Inflammatory macrophage treated with lipopolysaccharide for 1 hour (primary cell): ENCODE results near the gene CDK13.
"Not testable (repeated sequence)": the region's sequence is repeated elsewhere in the genome, so short reads cannot be mapped to it uniquely, and the experiment has no call there.

Experiments used
- DNase-seq, 2 donors: peaks; one replicate each; pipeline ENCODE4 v3.0.0-alpha.2; 2020 to 2022

CDK13 gene

DNA sequence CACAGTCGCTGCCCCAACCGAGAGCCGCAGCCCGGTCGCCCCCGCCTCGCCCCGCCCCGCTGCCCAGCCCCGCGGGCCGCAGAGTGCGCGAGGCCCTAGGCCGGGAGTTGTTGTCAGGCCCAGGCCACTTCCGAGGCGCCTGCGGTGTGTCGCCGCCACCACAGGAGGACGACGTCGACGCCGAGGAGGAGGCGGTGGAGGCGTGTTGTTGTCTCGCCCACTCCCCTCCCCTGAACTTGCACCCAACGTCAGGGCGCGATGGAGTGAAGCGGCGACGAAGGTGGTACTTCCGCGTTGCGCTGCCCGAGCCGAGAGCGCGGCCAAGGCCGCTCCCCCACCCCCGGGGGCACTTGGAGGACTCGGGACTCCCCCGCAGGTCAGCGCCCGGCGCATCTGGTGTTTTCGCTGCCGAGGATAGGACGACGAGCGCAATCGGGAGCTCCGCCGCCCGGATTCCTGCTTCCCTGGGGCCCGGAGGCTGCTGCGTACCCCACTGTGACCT is at the start of gene CDK13:
CDK13 (plus strand) TSS at position 286 of the 502 bp plus-strand sequence. CDS start 386 bp downstream, outside the sequence.
- peak; percentile 55 to 66 for DNase-seq

DNA sequence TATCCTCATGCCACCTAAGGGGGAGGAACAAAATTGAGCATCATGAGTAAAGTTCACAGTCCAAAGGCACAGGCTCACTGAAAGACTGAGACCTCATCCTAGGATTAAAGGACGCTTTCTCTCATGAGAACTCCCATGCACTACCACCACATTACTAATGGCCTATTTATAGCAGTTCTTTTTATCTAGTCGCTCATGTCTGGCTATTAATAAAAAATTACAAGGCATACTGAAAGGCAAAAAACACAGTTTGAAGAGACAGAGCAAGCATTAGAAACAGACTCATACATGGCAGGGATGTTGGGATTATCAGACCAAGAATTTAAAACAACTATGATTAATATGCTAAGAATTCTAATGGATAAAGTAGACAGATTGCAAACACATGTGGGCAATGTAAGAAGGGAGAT is 46.0 kb upstream of the CDK13 start:
- no peak for DNase-seq

DNA sequence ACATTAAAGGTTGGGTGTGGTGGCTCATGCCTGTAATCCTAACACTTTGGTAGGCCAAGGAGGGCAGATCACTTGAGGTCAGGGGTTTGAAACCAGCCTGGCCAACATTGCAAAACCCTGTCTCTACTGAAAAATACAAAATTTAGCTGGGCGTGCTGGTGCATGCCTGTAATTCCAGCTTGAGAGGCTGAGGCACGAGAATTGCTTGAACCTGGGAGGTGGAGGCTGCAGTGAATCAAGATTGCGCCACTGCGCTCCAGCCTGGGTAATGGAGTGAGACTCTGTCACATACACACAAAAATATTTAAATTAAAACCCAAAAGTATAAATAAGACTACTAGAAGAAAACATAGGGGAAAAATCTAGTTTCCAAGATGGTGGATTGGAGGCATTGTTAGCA is 41.9 kb upstream of the CDK13 start:
- no peak for DNase-seq

DNA sequence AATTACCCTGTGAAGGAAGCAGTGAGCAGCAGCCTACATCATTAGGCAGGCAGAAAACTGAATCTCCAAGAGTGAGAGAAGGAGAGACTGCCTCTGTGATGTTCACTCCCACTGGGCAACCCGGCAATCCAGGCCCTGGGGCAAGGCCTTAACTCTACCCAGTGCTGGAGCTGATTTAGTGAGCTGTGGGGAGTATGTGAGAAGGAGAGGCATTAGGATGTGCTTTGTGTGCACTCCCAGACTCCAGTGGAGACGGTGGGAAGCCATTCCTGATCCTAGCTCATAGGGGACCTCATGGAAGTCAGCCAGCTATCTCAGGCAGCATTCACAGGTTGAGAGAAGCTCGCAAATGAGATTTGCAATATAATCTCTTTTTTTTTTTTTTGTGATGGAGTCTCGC is 41.1 kb upstream of the CDK13 start:
- DNase-seq = no peak

DNA sequence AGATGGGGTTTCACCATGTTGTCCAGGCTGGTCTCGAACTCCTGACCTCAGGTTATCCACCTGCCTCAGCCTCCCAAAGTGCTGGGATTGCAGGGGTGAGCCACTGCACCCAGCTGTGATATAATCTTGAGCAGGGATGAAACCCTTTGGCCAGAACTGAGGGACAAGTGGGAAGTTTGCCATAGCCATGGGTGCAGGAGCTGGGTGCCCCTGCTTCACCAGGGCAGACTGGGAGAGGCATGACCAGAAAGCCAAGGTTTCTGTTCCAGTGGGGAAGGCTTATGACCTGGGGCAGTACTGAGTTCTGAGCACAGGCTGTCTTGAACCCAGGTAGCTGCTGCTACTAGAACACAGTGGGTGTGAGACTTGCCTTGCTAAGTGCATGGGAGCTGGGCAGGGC is 40.5 kb upstream of the CDK13 start:
- no peak for DNase-seq

DNA sequence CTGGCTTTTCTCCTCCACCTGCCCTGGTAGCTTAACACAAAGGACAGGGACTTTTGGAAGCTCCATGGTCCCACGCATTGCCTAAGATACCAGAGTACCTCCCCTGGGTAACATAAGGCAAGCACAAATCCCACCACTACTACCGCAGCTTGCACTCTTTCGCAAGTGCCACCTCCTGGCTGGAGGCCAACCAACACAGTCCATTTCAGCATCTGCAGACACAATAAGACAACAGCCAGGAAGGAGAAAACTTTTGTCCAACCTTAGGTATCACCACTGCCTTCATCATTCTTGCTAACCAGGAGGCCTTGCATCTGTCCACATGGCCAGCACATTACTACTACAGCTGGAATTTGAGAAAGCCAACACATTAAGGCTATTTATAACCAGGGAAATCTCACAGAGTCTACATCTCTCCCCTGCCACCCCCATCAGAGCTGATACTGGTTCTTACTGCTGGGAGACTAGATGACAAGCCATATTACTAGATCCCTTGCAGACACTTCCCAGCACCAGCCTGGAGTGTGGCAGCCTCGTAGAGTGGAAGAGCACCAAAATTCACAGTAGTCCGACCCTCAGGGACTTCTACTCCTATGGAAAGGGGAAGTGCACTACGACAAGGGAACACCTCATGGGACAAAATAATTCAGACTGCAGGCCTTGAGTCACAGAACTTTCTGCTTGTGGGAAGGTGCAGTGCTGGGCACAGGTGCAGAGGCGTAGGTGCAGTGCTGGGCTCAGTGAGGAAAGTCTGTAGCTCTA is 39.8 kb upstream of the CDK13 start:
- DNase-seq = peak in 1 of 2 donors; percentile 9

DNA sequence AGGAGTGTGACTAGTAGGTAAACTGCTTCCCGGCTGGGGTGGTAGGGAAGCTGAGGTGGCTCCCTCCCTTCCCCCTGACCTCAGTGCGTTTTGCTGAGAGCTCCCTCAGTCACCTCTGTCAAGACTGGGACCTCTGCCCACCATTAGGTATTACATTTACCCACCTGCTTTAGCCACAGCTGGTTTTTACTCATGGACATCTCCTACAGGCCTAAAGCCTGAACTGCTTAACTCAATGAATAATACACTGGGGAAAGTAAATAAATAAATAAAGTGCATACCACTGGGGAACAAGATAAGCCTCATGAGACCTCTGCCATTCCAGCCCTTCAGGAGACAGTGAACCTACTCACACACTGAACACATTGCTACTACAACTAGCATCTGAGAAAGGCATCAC is 38.9 kb upstream of the CDK13 start:
- DNase-seq = no peak

DNA sequence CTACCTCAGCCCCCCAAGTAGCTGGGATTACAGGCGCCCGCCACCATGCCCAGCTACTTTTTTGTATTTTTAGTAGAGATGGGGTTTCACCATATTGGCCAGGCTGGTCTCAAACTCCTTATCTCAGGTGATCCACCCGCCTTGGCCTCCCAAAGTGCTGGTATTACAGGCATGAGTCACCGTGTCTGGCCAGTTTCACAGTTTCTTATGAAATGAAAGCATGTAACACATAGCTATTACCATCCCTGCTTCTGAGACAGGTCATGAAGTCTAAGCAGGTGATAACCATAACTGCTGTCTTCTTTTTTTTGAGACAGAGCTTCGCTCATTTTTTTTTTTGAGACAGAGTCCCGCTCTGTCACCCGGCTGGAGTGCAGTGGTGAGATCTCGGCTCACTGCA is 34.2 kb upstream of the CDK13 start:
- DNase-seq = not testable (repeated sequence)

DNA sequence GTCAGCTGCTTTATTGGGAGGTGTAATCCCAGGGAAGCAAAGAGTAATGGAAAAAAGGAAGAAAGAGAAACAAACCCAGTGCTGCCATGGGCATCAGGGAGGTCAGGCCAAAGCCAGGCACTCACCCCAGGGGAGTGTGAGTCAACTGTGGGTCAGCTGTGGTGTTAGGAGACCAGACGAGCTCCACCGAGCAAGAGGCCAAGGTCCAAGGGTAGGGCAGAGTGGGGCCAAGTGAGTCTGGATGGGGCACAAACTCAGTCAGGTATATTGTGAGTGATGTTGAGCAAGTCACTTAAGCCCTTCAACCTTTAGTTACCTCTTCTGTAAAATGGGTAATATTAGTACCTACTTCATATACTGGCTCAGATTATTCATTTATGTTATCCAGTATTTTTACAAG is 30.4 kb upstream of the CDK13 start:
- DNase-seq = no peak

DNA sequence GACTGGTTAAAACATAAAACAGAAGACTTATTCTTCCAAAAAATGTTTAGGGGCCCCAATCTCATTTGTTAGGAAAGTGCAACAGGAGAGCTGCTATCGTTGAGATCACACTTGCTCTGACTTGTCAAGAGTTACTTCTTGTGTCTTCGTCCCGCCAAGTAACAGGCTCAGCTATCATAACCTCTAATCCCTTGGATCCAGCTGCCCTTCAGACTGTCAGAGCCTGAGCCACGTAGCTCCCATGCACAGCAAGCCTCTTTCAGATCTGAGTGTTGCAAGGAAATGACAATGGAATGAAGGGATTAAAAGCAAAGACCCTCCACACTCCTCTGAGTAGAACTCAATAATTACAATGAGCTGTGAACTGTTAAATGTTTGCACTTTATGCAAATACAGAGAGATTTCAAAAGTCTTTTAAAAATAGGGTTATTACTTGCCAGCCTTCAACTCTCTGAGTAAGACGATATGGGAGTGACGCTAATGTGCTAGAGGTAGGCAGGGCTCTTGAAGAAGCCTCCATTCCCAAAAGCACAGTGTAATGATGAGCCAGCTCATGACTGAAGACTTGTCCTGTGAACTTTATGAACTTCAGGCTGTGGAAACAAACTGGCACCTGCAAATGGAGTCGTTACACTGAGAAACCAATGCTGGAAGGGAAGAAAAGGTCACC is 28.4 kb upstream of the CDK13 start:
- no peak for DNase-seq

DNA sequence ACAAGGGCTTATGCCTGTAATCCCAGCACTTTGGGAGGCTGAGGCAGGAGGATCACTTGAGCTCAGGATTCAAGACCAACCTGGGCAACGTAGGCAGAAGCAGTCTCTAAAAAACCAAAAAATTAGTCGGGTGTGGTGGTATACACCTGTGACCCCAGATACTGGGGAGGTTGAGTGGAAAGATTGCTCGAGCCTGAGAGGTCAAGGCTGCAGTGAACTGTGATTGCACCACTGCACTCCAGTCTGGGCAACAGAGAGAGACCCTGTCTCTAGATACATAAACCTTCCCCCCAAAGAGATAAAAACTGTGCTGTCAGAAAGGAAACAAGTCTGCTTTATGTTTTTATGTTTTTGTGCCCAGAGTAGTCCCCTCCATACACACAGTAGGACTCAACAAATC is 27.5 kb upstream of the CDK13 start:
- DNase-seq = no peak

DNA sequence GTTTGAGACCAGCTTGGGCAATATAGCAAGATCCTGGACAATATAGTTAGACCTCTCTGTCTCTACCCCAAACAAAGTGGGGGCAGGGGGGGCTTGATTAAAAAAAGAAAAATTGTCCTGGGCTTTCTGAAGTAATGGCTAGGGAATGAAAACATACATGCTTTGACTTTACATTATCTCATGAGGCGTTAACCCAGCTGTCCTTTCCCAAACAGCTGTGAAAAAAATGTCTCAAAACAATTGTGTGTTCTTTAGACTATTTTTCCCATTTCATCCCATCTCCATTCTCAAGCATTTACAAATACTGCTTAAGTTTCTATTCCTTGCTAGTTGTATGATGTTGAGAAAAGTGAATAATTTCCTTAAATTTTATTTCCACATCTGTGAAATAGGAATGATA is 27.0 kb upstream of the CDK13 start:
- no peak for DNase-seq

DNA sequence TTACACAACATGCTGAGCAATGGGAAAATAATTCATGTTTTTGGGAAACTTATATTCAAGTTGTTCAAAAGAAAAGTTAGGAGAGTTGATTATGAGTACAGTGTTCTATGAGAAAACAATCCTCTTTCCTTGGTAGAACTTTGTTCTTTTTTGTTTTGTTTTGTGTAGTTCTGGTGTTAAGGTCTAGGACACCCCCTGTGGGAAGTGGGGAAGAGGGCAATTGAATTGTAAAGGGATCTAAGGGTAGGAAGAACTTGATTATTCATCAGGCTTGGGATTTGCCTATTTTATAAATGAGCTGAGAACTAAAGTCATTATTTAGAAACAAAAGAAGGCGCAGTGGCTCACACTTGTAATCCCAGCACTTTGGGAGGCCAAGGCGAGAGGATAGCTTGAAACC is 25.9 kb upstream of the CDK13 start:
- no peak for DNase-seq

DNA sequence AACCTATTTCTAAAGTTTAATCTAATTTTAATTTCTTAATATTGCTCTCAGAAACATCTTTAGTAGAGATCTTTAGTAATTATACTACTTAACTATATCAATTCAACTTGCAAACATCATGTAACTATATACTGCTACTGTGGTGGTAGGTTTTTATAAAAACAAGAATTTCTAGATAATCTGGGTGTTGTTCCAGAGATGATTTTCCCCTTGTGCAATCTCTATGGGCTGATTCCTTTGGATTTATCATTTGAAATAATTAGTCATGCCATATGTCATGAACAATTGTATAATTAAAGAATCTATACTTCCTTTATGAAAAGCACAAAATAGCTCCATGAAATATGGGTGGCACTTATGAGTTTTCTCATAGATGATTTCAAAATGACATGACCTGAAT is 23.9 kb upstream of the CDK13 start:
- no peak for DNase-seq

DNA sequence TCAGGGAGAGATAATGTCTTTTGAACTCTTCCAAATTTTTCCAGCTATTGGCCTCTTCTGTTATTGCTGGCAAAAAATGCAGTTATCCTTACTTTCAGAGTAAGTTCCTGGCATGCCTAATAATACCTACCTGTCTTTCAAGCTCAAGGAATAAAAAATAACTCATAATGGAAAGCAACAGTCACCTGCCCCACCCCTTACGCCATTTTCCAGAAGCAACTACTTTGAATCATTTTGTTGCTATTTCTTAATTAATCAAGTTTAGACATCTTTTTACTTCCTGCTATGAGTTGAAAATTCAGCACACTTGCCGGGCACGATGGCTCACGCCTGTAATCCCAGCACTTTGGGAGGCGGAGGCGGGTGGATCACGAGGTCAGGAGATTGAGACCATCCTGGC is 23.0 kb upstream of the CDK13 start:
- no peak for DNase-seq

DNA sequence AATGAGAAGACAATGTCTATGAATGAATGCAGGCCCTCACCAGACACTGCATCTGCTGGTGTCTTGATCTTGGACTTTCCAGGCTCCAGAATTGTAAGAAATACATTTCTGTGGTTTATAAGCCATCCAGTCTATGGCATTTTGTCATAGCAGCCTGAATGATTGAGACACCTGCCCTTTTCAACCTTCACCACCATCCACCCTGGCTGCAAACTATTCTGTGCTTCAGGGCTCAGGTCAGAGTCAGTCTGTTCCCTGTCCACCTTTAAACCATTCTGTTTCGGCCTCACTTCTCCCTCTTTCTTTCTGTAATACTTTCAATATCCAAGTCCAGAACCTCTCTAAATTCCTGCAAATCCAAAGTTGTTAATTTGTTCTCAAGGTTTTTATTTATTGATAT is 15.9 kb upstream of the CDK13 start:
- no peak for DNase-seq

DNA sequence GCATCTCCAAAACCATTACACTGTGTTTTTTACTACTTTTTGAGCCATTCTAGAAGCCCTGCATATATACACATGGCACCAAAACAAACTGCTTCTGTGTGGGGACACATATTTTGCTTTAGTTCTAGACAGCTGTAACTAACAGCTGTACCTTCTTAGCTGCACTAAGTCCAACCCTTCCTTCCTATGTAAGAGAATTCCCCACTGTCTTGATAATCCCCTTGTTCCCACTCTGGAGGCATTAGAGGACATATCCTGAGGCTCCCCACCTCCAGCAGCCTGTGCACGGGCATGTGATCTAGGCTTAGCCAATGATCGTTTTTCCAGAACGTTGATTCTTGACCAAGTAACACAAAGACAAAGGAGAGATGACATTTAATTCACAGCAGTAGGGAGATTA is 13.3 kb upstream of the CDK13 start:
- DNase-seq = no peak

DNA sequence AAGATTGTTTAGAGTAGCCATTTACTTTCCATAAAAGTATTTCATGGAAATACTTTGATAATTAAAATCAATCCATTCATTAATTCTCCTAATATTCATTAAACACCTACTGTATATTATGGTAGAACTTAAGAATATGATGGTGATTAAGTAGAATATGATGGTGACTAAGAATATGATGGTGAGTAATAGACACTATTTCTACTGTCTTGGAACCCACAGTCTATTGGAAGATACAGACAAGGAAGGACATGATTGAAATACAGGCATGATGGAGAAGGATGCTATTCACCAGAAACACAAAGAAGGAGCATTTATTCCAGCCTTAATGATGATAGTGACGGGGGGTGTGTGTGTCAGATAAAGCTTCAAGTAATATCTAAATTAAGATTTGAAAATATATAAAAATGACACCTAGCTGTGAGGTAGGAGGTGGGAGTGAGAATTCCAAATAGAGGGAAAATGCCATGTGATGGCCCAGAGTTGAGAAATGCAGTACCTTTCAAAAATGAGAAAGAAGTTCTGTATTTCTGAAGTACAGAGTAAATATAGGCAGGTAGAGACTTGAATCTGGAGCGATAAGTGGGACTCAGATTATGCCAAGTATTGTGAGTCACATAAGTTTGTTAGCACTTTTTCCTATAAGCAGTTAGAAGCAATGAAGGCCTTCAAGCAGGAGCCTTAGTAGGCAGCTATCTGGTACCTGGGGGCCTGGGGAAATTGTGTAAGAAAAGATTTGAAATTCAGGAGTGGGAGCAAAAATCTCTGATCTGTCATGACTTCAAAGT is 12.5 kb upstream of the CDK13 start:
- DNase-seq = no peak

DNA sequence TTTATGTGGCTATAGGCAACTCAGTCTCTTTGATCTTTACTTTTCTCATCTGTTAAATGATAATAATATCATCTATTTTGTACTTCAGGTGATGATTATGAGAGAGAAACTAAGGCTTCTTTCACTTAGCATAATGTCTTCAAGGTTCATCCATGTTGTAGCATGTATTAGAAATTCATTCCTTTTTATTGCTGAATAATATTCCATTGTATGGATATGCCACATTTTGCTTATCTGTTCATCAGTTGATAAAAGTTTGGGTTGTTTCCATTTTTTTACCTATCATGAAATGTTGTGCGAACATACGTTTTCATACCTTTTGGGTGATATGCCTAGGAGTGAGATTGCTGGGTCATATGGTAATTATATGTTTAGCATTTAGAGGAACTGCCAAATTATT is 7.2 kb upstream of the CDK13 start:
- DNase-seq = no peak

DNA sequence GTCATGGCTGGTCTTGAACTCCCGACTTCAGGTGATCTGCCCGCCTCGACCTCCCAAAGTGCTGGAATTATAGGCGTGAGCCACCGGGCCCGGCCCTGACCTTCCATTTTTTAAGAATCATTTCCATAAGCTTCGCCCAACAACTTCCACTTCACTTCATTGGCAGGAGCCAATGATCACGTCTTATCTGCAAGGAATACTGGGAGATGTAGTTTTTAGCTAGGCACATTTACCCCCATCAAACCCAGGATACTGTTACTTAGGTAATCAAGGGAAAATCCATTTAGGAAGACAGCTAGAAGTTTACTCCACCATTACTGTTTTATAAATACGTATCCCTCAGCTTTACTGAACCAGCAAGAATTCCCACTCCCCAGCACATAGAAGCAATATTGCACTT is 3.4 kb upstream of the CDK13 start:
- DNase-seq = no peak

DNA sequence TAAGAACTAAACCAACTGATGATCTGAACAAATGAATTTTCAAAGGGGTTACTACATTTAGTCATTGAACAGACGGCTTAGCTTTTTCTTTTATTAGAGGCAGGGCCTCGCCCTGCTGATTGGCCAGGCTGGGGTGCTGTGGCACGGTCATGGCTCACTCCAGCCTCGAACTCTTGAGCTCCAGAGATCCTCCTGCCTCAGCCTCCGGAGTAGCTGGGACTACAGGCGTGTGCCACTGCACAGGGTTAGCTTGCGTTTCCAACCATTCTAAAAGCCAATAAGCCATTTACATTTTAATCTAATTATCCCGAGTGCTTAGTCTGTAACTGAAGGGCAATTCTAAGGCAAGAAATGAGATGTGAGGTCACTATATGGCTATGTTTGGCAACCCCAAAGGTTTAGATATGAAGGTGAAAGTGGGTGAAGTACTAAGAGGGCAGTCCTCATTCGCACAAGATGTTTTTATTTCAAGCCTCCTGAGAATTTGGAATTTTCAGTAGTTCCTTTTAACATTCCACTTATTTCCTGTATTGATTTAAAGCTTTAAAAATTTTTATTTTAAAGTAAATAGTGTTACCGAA is 1.6 kb upstream of the CDK13 start:
- peak in 1 of 2 donors; percentile 9 for DNase-seq

DNA sequence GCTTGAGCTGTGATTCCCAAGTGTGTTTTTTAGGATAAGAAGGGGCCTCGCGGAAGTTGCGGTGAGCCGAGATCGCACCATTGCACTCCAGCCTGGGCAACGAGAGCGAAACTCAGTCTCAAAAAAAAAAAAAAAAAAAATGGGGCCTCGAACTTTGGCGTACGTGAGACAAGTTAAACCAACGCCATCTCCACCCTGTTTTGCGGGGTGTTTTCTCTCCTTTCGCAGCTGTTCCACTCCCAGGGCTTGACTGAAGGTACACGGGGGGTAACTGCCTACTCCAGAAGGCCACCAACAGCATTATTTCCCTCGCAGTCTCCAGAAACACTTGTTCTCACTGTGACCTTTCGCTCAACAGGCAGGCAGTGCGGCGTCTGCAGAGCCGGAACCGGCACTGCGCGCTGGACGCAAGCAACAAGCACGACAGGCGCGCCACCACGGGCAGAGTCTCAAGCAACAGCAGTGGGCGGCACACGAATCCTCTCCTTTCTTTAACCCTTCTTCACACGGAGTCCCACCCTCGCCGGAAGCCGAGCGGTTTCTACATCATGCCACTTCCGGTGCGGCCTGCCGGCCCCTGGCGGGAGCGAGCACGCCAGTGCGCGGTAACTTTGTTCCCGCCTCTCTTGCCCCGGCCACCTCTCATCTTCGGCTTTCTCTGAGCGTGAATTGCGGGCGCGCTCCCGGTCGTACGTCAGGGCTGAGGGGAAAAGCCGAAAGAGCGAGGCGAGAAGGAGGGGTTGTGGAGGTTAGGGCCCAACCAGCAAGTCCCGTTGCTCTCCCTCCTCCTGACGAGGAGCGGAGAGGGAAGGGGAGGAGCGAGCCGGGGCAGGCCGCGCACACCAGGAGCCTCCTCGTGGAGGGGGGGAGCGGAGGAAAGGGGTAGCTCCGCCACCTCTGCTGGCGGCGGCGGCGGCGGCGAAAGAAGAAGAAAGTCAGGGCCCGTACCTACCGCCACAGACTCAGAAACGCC is 814 bp upstream of the CDK13 start:
- DNase-seq = peak; percentile 98 to 99
